ENCODE measurements around the gene NTN3. TPM values are rescaled to one million over a fixed set of nuclear protein-coding genes. Genes with fewer than 3 reads are reported as not detected.

Gene NTN3
- total and polyA plus RNA-seq, 2 experiments from 2014 or later: 1.6 to 20.5 TPM

- TF ChIP-seq, protein P1, sequence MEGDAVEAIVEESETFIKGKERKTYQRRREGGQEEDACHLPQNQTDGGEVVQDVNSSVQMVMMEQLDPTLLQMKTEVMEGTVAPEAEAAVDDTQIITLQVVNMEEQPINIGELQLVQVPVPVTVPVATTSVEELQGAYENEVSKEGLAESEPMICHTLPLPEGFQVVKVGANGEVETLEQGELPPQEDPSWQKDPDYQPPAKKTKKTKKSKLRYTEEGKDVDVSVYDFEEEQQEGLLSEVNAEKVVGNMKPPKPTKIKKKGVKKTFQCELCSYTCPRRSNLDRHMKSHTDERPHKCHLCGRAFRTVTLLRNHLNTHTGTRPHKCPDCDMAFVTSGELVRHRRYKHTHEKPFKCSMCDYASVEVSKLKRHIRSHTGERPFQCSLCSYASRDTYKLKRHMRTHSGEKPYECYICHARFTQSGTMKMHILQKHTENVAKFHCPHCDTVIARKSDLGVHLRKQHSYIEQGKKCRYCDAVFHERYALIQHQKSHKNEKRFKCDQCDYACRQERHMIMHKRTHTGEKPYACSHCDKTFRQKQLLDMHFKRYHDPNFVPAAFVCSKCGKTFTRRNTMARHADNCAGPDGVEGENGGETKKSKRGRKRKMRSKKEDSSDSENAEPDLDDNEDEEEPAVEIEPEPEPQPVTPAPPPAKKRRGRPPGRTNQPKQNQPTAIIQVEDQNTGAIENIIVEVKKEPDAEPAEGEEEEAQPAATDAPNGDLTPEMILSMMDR (IDR thresholded peaks at IDR 0.05; ENCODE audit: low read depth, low read length): no peak
- H3K4me3 ChIP-seq: no peak overlapping the region
- H3K27ac ChIP-seq: no peak overlapping the region
- no peaks in the 10 kb centered on the region for H3K27me3 ChIP-seq
- no peaks in the 10 kb centered on the region for H3K9me3 ChIP-seq (ENCODE audit: low read depth)
- no peaks in the 10 kb centered on the region for H3K4me1 ChIP-seq (ENCODE audit: low read depth)
- peaks cover 23% of the 10 kb centered on the region for H3K36me3 ChIP-seq
- peak in 1 of 2 donors; percentile 35 for DNase-seq (ENCODE audit: low read depth in 1 of 2, low spot score in 1 of 2)
Observed at GRCh38 chr16:2447920-2448583, 23.0 kb upstream of the NTN3 start.

- H3K36me3 ChIP-seq: peaks cover 26% of the 10 kb centered on the region
Observed at GRCh38 chr16:2449118-2449517, 22.0 kb upstream of the NTN3 start.

DNA sequence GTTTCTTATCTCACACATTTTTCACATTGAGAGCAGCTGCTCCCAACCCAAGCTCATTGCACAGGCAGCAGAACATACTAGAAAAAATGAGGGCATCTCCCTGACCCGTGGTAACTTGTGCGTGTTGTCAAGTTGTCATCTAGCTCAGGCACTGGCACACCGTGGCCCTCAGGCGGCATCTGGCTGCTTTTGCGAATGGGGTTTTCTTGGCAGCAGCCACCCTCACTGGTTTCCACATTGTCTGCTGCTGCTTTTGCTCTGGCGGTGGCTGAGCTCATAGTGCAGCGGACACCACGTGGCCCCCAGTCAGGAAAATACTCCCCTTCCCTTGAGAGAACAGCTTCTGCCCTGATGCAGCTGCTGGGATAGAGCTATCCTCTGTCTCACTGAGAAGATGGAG lies 20.6 kb upstream of the NTN3 start:
- Histone ChIP-seq H3K36me3 (peaks cover 24% of the 10 kb centered on the region), H3K9me3 (ENCODE audit: low read depth) (no peaks in the 10 kb centered on the region), H3K27me3 (no peaks in the 10 kb centered on the region), H3K27ac (no peak overlapping the region), H3K4me1 (ENCODE audit: low read depth) (no peaks in the 10 kb centered on the region), H3K4me3 (no peak overlapping the region)
- no peak for DNase-seq (ENCODE audit: low read depth in 1 of 2, low spot score in 1 of 2)
- TF ChIP-seq, protein P1 (IDR thresholded peaks at IDR 0.05; ENCODE audit: low read depth, low read length): no peak

More at GRCh38 chr16:2449118-2449517, 22.0 kb upstream of the NTN3 start:
- Histone ChIP-seq H3K27me3 (no peaks in the 10 kb centered on the region), H3K4me1 (ENCODE audit: low read depth) (no peaks in the 10 kb centered on the region), H3K9me3 (ENCODE audit: low read depth) (no peaks in the 10 kb centered on the region), H3K4me3 (no peak overlapping the region), H3K27ac (no peak overlapping the region)
- TF ChIP-seq, protein P1 (IDR thresholded peaks at IDR 0.05; ENCODE audit: low read depth, low read length): no peak
- DNase-seq (ENCODE audit: low read depth in 1 of 2, low spot score in 1 of 2): no peak

GRCh38 chr16:2450975-2451381 lies 20.1 kb upstream of the NTN3 start:
- Histone ChIP-seq H3K9me3 (ENCODE audit: low read depth) (no peaks in the 10 kb centered on the region), H3K36me3 (peaks cover 21% of the 10 kb centered on the region), H3K27me3 (no peaks in the 10 kb centered on the region), H3K4me1 (ENCODE audit: low read depth) (no peaks in the 10 kb centered on the region), H3K4me3 (no peak overlapping the region), H3K27ac (no peak overlapping the region)
- TF ChIP-seq, protein P1 (IDR thresholded peaks at IDR 0.05; ENCODE audit: low read depth, low read length): no peak
- no peak for DNase-seq (ENCODE audit: low read depth in 1 of 2, low spot score in 1 of 2)

DNA sequence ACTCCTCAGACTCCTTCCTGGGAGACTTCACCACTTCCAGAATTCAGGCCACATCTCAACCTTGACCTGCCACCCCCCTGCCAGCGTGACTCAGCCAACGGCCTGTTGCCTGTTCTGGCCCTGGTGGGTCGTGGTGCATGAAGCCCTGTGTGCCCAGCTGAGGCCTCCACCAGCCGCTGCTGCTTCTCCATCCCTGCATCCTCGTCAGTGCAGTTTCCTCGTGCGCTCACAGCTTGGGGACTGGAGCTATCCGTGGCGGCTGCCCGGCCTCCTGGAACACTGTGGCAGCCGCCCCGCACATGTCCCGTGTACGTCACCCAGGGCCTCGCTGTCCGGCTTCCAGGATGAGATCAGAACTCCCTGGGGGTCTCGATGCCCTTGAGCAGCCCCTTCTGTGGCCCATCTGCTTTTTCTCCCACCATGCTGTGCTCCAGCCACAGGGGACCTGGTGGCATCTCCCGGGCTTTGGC lies 19.2 kb upstream of the NTN3 start:
- H3K9me3 ChIP-seq (ENCODE audit: low read depth): no peaks in the 10 kb centered on the region
- no peak overlapping the region for H3K4me3 ChIP-seq
- DNase-seq (ENCODE audit: low read depth in 1 of 2, low spot score in 1 of 2): no peak
- H3K36me3 ChIP-seq: peaks cover 21% of the 10 kb centered on the region
- no peaks in the 10 kb centered on the region for H3K27me3 ChIP-seq
- no peak overlapping the region for H3K27ac ChIP-seq
- H3K4me1 ChIP-seq (ENCODE audit: low read depth): no peaks in the 10 kb centered on the region
- TF ChIP-seq, protein P1 (IDR thresholded peaks at IDR 0.05; ENCODE audit: low read depth, low read length): no peak
